HepG2 (cell line): ENCODE results near the gene ERBB4. TPM values are rescaled to one million over a fixed set of nuclear protein-coding genes. Genes with fewer than 3 reads are reported as not detected.

Experiments used
- ATAC-seq: fragments of 200-7000 bp; cut with Tn5 transposase; 3 replicates; pipeline ENCODE4 v1.9.1; 2020; ENCODE audit warnings: mild to moderate bottlenecking, moderate library complexity
- BruUV-seq: library from RNA; stranded (reverse); fragments of 400-500 nt; replicated peaks from 2 replicates; lab custom pipeline; 2021; lab: Mats Ljungman, UMichigan
- CTCF ChIA-PET: fragments of 300-600 bp; formaldehyde crosslinking; extraction: SDS; loops from one replicate; lab custom pipeline; 2021; ENCODE audit warnings: low total read pairs, inconsistent platforms, low intra/inter-chr PET ratio; lab: Yijun Ruan, JAX
- POLR2A ChIA-PET: fragments of 350-600 bp; sonication (Branson Sonifier 250); formaldehyde crosslinking; loops from one replicate; lab custom pipeline; 2020; ENCODE audit warnings: antibody characterized with exemption, inconsistent platforms; lab: Yijun Ruan, JAX
- DNase-seq: peaks from one replicate; pipeline ENCODE4 v3.0.0-alpha.2; 2015; ENCODE audit warnings: low spot score
- FAIRE-seq: peaks from 3 replicates; lab custom pipeline; 2011; peaks lifted over from hg19 to GRCh38; lab: Jason Lieb, UNC
- H2AFZ ChIP-seq: one replicate; pipeline ENCODE4 v1.6.1; 2011; ENCODE audit warnings: low read length, inconsistent platforms
- H3K27ac ChIP-seq: fragments of 300-600 bp; 3 replicates; pipeline ENCODE4 v1.8.0; 2011; ENCODE audit warnings: mixed run types, mild to moderate bottlenecking, mixed read lengths, low read length, inconsistent platforms; ENCODE audit not compliant: insufficient read depth; ENCODE audit errors: extremely low read length
- H3K27me3 ChIP-seq, 2 experiments: fragments of 200-600 bp in 1 of 2; 2 replicates in 1 of 2; 3 replicates in 1 of 2; pipeline versions ENCODE4 v1.6.0 to v1.8.0; 2011; ENCODE audit warnings: low read length in 2 of 2, mild to moderate bottlenecking in 2 of 2, moderate library complexity in 2 of 2, inconsistent platforms in 1 of 2; ENCODE audit not compliant: insufficient read depth in 2 of 2, control insufficient read depth in 1 of 2
- H3K36me3 ChIP-seq, 2 experiments: fragments of 200-600 bp in 1 of 2; replicated peaks in 1 of 2; 2 replicates in 1 of 2; 3 replicates in 1 of 2; pipeline versions ENCODE4 v1.5.1 to v1.8.0; 2011; ENCODE audit warnings: low read length in 2 of 2, inconsistent platforms in 1 of 2; ENCODE audit not compliant: insufficient read depth in 2 of 2, control insufficient read depth in 1 of 2
- H3K4me1 ChIP-seq: 2 replicates; pipeline ENCODE4 v1.5.1; 2012; ENCODE audit warnings: low read length, inconsistent platforms; ENCODE audit not compliant: insufficient read depth
- H3K4me2 ChIP-seq: 2 replicates; pipeline ENCODE4 v1.6.0; 2011; ENCODE audit warnings: low read depth, low read length, inconsistent platforms
- H3K4me3 ChIP-seq, 3 experiments: fragments of 200-600 bp in 1 of 3; sonication (generic), shearing (Covaris generic) in 1 of 3; replicated peaks in 1 of 3; 2 replicates each; pipeline ENCODE4 v1.5.1; 2011 to 2016; ENCODE audit warnings: low read length in 3 of 3, inconsistent platforms in 2 of 3, low read depth in 2 of 3, mild to moderate bottlenecking in 2 of 3, control low read depth in 1 of 3, mixed read lengths in 1 of 3; ENCODE audit not compliant: insufficient read depth in 1 of 3
- H3K79me2 ChIP-seq: one replicate; pipeline ENCODE4 v1.6.1; 2011; ENCODE audit warnings: low read length, inconsistent platforms; ENCODE audit not compliant: insufficient read depth
- H3K9ac ChIP-seq: 2 replicates; pipeline ENCODE4 v1.6.0; 2011; ENCODE audit warnings: mild to moderate bottlenecking, low read depth, low read length, inconsistent platforms; ENCODE audit not compliant: insufficient read depth
- H3K9me3 ChIP-seq: 2 replicates; pipeline ENCODE4 v1.5.1; 2012; ENCODE audit warnings: mild to moderate bottlenecking, low read length
- H4K20me1 ChIP-seq: 2 replicates; pipeline ENCODE4 v1.6.0; 2011; ENCODE audit warnings: inconsistent platforms, mild to moderate bottlenecking, low read length, moderate library complexity; ENCODE audit not compliant: insufficient read depth
- BCL6 ChIP-seq: IDR thresholded peaks from 2 replicates; pipeline ENCODE4 v1.6.1; 2016; ENCODE audit warnings: missing genetic modification reagents, missing compliant biosample characterization
- FUBP1 ChIP-seq: sonication (generic); formaldehyde crosslinking; IDR thresholded peaks from 2 replicates; pipeline ENCODE4 v1.5.1; 2020; ENCODE audit warnings: missing genetic modification reagents, mild to moderate bottlenecking, borderline replicate concordance
- KDM5B ChIP-seq: sonication (generic); formaldehyde crosslinking; IDR thresholded peaks from 2 replicates; pipeline ENCODE4 v1.4.0; 2020; ENCODE audit warnings: missing genetic modification reagents, mild to moderate bottlenecking, borderline replicate concordance
- SOX13 ChIP-seq, 3 experiments: fragments of 450-650 bp in 1 of 3; sonication (generic) in 1 of 3; formaldehyde crosslinking in 1 of 3; IDR thresholded peaks in 2 of 3; conservative IDR thresholded peaks in 1 of 3; 2 replicates each; pipeline versions ENCODE4 v1.5.0 to v1.6.1; 2016 to 2020; ENCODE audit warnings: antibody characterized with exemption in 1 of 3, mild to moderate bottlenecking in 1 of 3, missing compliant biosample characterization in 1 of 3, missing genetic modification reagents in 1 of 3, moderate library complexity in 1 of 3
- ZFP36L2 ChIP-seq: sonication (generic); formaldehyde crosslinking; IDR thresholded peaks from 2 replicates; pipeline ENCODE4 v1.4.0; 2020; ENCODE audit warnings: missing genetic modification reagents
- ZMYM3 ChIP-seq: sonication (generic); formaldehyde crosslinking; IDR thresholded peaks from 2 replicates; pipeline ENCODE4 v1.5.1; 2020; ENCODE audit warnings: mild to moderate bottlenecking, missing genetic modification reagents
- ZNF136 ChIP-seq: sonication (generic); formaldehyde crosslinking; IDR thresholded peaks from 2 replicates; pipeline ENCODE4 v1.8.1; 2022; ENCODE audit warnings: low read depth, mild to moderate bottlenecking, moderate library complexity, missing genetic modification reagents
- ZNF143 ChIP-seq: sonication (generic); formaldehyde crosslinking; IDR thresholded peaks from 2 replicates; pipeline ENCODE4 v1.4.0; 2020; ENCODE audit warnings: missing genetic modification reagents
- ZNF235 ChIP-seq: sonication (generic); formaldehyde crosslinking; IDR thresholded peaks from 2 replicates; pipeline ENCODE4 v1.8.1; 2023; ENCODE audit warnings: mild to moderate bottlenecking, missing genetic modification reagents, borderline replicate concordance
- ZNF550 ChIP-seq: sonication (generic); formaldehyde crosslinking; IDR thresholded peaks from 2 replicates; pipeline ENCODE4 v1.4.0; 2020; ENCODE audit warnings: mild to moderate bottlenecking, missing genetic modification reagents, borderline replicate concordance
- ZZZ3 ChIP-seq: sonication (generic); formaldehyde crosslinking; IDR thresholded peaks from 2 replicates; pipeline ENCODE4 v1.4.0; 2020; ENCODE audit warnings: missing genetic modification reagents, mild to moderate bottlenecking, borderline replicate concordance
- WGBS: methylation state at CpG from one replicate; pipeline ENCODE4 v1.1.6; 2017; ENCODE audit warnings: low lambda C conversion rate; 5-methylcytosine and 5-hydroxymethylcytosine counted together
- in situ Hi-C: cut with HindIII; loops from 2 replicates; pipeline ENCODE4 v1.10.0; 2017; ENCODE audit warnings: low pct_unique_long_range_greater_than_20kb; ENCODE audit not compliant: extremely low pct_ligation_motif_present
- intact Hi-C: fragments of 100-400 bp; cut with micrococcal nuclease; formaldehyde crosslinking; loops from one replicate; pipeline ENCODE4 v1.10.0; 2022; ENCODE audit not compliant: unreplicated experiment
- polyA plus RNA-seq, 8 experiments: library from polyadenylated mRNA; depleted of rRNA in 3 of 8; stranded (reverse) in 7 of 8; unstranded in 1 of 8; fragments of >200 nt; fragmentation: Illumina TruSeq in 4 of 8; extraction: Trizol in 4 of 8; gene quantifications; 2 replicates each; pipeline versions ENCODE4 v1.2.1 to v1.2.3, GENCODE V29; 2011 to 2016; ENCODE audit warnings: low read depth in 4 of 8, missing spikeins in 1 of 8, mixed read lengths in 1 of 8; ENCODE audit not compliant: insufficient read depth in 1 of 8
- total RNA-seq, 5 experiments: library from RNA; depleted of rRNA; stranded (reverse); fragments of >200 nt; fragmentation: Illumina TruSeq; extraction: Trizol; gene quantifications; 2 replicates each; pipeline ENCODE4 v1.2.3, GENCODE V29; 2016; ENCODE audit warnings: low read depth in 1 of 5
- TF ChIP-seq, protein P1 (sequence below): sonication (generic); formaldehyde crosslinking; IDR thresholded peaks from 2 replicates; pipeline ENCODE4 v1.4.0; 2020; ENCODE audit warnings: mild to moderate bottlenecking, missing genetic modification reagents
- TF ChIP-seq, protein P2 (sequence below): sonication (generic); formaldehyde crosslinking; IDR thresholded peaks from 2 replicates; pipeline ENCODE4 v1.8.0; 2022; ENCODE audit warnings: mild to moderate bottlenecking, missing genetic modification reagents, moderate library complexity

ERBB4 gene
- total and polyA plus RNA-seq, 2 of the 13 experiments (the other 11 are each of a cell fraction or from before 2014, with no cell fraction given) = not detected

DNA sequence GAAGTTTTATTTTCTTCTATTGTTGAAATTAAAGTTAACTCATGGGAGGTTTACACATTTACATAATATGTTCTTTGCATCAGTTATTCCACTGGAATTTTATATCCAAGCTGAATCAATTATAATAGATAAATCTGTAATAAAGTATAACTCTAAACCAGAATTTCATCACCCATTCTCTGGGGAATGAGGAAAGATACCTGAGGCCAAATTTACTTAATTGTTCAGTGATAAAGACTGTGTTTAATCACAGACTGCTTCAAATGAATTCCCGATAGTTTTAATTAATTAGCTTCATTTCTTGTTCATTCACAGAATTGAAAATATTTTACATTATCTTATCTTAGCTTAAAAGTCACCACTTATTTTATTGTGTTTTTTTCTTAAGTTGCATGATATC, 562.5 kb downstream of the ERBB4 start:
- BruUV-seq = no TSS peak

More for the DNA sequence above, 562.5 kb downstream of the ERBB4 start:
- DNase-seq (no peak), FAIRE-seq (no peak), ATAC-seq (no peak)
- Histone ChIP-seq H3K4me1 (no peaks in the 10 kb centered on the region), H3K4me3 (no peak overlapping the region), H4K20me1 (no peaks in the 10 kb centered on the region), H3K27ac (no peak overlapping the region), H3K9me3 (no peaks in the 10 kb centered on the region), H3K4me2 (no peak overlapping the region), H3K27me3 (no peaks in the 10 kb centered on the region), H2AFZ (no peak overlapping the region), H3K79me2 (no peaks in the 10 kb centered on the region), H3K36me3 (no peaks in the 10 kb centered on the region), H3K9ac (no peak overlapping the region)
- in situ Hi-C loops = no loop called here
- intact Hi-C loops = no loop called here
- ChIA-PET POLR2A (no interaction called here), CTCF (no interaction called here)
- 2% methylated on average over 1 of the region's 1 CpG for WGBS
- TF ChIP-seq SOX13 (IDR thresholded peaks at IDR 0.05) (no peak), SOX13 (CRISPR knock-in tag; conservative IDR thresholded peaks at IDR 0.05 in 1 of 2, IDR thresholded peaks at IDR 0.05 in 1 of 2) (no peak), ZNF550 (CRISPR knock-in tag) (no peak), ZZZ3 (CRISPR knock-in tag) (no peak), FUBP1 (no peak), ZFP36L2 (CRISPR knock-in tag) (no peak), BCL6 (CRISPR knock-in tag) (no peak), ZNF136 (CRISPR knock-in tag) (no peak), ZNF143 (no peak), KDM5B (no peak), ZMYM3 (CRISPR knock-in tag) (no peak), ZNF235 (CRISPR knock-in tag) (no peak)
- TF ChIP-seq, protein P1, sequence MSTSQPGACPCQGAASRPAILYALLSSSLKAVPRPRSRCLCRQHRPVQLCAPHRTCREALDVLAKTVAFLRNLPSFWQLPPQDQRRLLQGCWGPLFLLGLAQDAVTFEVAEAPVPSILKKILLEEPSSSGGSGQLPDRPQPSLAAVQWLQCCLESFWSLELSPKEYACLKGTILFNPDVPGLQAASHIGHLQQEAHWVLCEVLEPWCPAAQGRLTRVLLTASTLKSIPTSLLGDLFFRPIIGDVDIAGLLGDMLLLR (CRISPR knock-in tag) = no peak
- TF ChIP-seq, protein P2, sequence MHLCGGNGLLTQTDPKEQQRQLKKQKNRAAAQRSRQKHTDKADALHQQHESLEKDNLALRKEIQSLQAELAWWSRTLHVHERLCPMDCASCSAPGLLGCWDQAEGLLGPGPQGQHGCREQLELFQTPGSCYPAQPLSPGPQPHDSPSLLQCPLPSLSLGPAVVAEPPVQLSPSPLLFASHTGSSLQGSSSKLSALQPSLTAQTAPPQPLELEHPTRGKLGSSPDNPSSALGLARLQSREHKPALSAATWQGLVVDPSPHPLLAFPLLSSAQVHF (CRISPR knock-in tag) = no peak
